Natural killer cell (primary cell): Measurements from ENCODE around the gene ZNF594. TPM values are rescaled to one million over a fixed set of nuclear protein-coding genes. Genes with fewer than 3 reads are reported as not detected.
"Not testable (repeated sequence)": the region's sequence is repeated elsewhere in the genome, so short reads cannot be mapped to it uniquely, and the experiment has no call there.

Source experiments
- ATAC-seq, 3 donors: fragments of 150-1000 bp in 2 of 3; fragments of 200-7000 bp in 1 of 3; cut with Tn5 transposase; 1 replicate in 1 of 3; 2 replicates in 2 of 3; pipeline ENCODE4 v1.10.0; 2021; ENCODE audit warnings: mild to moderate bottlenecking in 2 of 3, moderate library complexity in 2 of 3
- DNase-seq, 2 donors: peaks; one replicate each; pipeline versions ENCODE4 v3.0.0 to v3.0.0-alpha.2; 2013 to 2021; ENCODE audit warnings: mixed read lengths in 1 of 2
- H3K27ac ChIP-seq: one replicate; pipeline ENCODE4 v1.5.1; 2013; ENCODE audit warnings: mild to moderate bottlenecking, low read length
- H3K27me3 ChIP-seq: one replicate; pipeline ENCODE4 v1.6.1; 2013; ENCODE audit warnings: low read length; ENCODE audit not compliant: control insufficient read depth, insufficient read depth
- H3K36me3 ChIP-seq: one replicate; pipeline ENCODE4 v1.6.1; 2013; ENCODE audit warnings: low read length; ENCODE audit not compliant: control insufficient read depth, insufficient read depth
- H3K4me1 ChIP-seq: one replicate; pipeline ENCODE4 v1.6.1; 2013; ENCODE audit warnings: low read length; ENCODE audit not compliant: control insufficient read depth, insufficient read depth
- H3K4me3 ChIP-seq: one replicate; pipeline ENCODE4 v1.5.1; 2013; ENCODE audit warnings: low read length
- H3K9me3 ChIP-seq: one replicate; pipeline ENCODE4 v1.6.1; 2013; ENCODE audit warnings: low read length; ENCODE audit not compliant: control insufficient read depth, insufficient read depth
- H3K27ac Mint-ChIP-seq, 2 donors: one replicate each; pipeline ENCODE4 v1.8.0; 2022; ENCODE audit warnings: mild to moderate bottlenecking in 2 of 2, mixed read lengths in 2 of 2, moderate library complexity in 1 of 2
- H3K27me3 Mint-ChIP-seq, 2 donors: one replicate each; pipeline ENCODE4 v1.8.0; 2022; ENCODE audit warnings: low read depth in 2 of 2, mixed read lengths in 2 of 2
- H3K36me3 Mint-ChIP-seq: one replicate; pipeline ENCODE4 v1.8.0; 2022; ENCODE audit warnings: mixed read lengths
- H3K4me1 Mint-ChIP-seq, 2 donors: one replicate each; pipeline ENCODE4 v1.8.0; 2022; ENCODE audit warnings: mixed read lengths in 2 of 2
- H3K4me3 Mint-ChIP-seq: one replicate; pipeline ENCODE4 v1.8.0; 2022; ENCODE audit warnings: mild to moderate bottlenecking, moderate library complexity, mixed read lengths
- H3K9me3 Mint-ChIP-seq, 2 donors: one replicate each; pipeline ENCODE4 v1.8.0; 2022; ENCODE audit warnings: mixed read lengths in 2 of 2
- WGBS: methylation state at CpG from one replicate; pipeline ENCODE4 v1.1.7; 2013; ENCODE audit warnings: missing lambda C conversion rate; ENCODE audit not compliant: insufficient coverage; 5-methylcytosine and 5-hydroxymethylcytosine counted together
- intact Hi-C: fragments of 100-400 bp; cut with micrococcal nuclease; formaldehyde crosslinking; loops from one replicate; pipeline ENCODE4 v1.14.2; 2022
- total RNA-seq, 4 donors: library from RNA; stranded (reverse); fragments of 120-200 nt in 1 of 4; gene quantifications; one replicate each; pipeline versions ENCODE4 v1.2.3 to v1.2.4, GENCODE V29; 2013 to 2022
- TF ChIP-seq, protein P1 (sequence below): fragments of 200-600 bp; IDR thresholded peaks from one replicate; pipeline ENCODE4 v1.8.0; 2022; ENCODE audit warnings: antibody characterized with exemption

ZNF594 gene
- 1 to 10 TPM; 5.1 to 7.9 (median 6.1) TPM for total RNA-seq
- total RNA-seq (2013), result 25.1 TPM

DNA sequence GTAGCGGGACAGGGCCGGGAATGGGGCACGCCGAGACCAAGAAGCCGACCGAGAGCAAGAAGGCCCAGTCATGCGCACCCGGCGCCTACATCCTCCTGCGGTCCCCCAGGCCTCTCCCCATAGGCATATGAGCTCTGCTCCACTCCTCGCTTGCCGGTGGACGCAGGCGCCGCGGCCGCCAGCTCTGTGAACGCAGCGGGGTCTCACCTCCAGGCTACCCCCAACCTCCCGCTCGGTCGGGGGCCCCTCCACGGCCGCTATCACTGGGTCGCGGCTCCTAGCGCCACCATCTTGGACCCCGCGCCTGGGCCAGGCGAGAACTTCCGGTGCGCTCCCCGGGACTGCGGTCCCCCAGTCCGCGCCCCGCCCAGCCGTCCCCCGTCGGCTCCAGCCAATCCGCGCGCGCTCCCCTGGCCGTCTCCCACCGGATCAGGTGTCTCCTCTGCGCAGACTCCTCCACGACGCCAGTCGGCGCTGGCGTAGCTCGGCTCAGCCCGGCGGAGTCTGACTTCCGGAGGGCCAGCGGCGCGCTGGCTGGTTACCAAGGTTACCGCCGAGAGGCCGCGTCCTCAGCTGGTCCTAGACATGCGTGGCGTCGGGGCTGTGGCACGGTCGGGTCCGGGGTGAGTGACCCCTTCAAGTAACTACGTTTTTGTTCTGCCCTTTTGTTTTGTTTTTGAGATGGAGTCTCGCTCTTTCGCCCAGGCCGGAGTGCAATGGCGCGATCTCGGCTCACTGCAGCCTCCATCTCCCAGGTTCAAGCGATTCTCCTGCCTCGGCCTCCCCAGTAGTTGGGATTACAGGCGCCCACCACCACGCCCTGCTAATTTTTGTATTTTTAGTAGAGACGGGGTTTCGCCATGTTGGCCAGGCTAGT lies at the start of gene ZNF594:
Gene ZNF594, minus strand, starts transcription at position 328 of the 877 bp plus-strand sequence. CDS start 7,612 bp downstream, outside the sequence.
- Mint-ChIP-seq H3K27ac (peak within 1 kb of the TSS; percentile 91 to 98), H3K36me3 (peaks cover 16% of the 10 kb centered on the region), H3K9me3 (peaks cover 3 to 6% of the 10 kb centered on the region in 2 donors), H3K27me3 (no peaks in the 10 kb centered on the region), H3K4me1 (peaks cover 35 to 36% of the 10 kb centered on the region in 2 donors), H3K4me3 (peak within 1 kb of the TSS; percentile 95)
- Histone ChIP-seq H3K27ac (peak within 1 kb of the TSS; percentile 86), H3K36me3 (peaks cover 2% of the 10 kb centered on the region), H3K4me3 (peak within 1 kb of the TSS; percentile 90), H3K27me3 (no peaks in the 10 kb centered on the region), H3K9me3 (no peaks in the 10 kb centered on the region), H3K4me1 (peaks cover 23% of the 10 kb centered on the region)
- ATAC-seq (peak; percentile 98 to 99 (median 98)), DNase-seq (peak; percentile 97)
- WGBS, result 2% methylated on average over 82 of the region's 82 CpGs
- TF ChIP-seq, protein P1, sequence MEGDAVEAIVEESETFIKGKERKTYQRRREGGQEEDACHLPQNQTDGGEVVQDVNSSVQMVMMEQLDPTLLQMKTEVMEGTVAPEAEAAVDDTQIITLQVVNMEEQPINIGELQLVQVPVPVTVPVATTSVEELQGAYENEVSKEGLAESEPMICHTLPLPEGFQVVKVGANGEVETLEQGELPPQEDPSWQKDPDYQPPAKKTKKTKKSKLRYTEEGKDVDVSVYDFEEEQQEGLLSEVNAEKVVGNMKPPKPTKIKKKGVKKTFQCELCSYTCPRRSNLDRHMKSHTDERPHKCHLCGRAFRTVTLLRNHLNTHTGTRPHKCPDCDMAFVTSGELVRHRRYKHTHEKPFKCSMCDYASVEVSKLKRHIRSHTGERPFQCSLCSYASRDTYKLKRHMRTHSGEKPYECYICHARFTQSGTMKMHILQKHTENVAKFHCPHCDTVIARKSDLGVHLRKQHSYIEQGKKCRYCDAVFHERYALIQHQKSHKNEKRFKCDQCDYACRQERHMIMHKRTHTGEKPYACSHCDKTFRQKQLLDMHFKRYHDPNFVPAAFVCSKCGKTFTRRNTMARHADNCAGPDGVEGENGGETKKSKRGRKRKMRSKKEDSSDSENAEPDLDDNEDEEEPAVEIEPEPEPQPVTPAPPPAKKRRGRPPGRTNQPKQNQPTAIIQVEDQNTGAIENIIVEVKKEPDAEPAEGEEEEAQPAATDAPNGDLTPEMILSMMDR, result peak; percentile 74
- intact Hi-C loops, result loop anchor here (1.0 to 10.0 kb wide), 2 partner anchors 97 to 228 kb away; partner anchors contain the start of gene NUP88

DNA sequence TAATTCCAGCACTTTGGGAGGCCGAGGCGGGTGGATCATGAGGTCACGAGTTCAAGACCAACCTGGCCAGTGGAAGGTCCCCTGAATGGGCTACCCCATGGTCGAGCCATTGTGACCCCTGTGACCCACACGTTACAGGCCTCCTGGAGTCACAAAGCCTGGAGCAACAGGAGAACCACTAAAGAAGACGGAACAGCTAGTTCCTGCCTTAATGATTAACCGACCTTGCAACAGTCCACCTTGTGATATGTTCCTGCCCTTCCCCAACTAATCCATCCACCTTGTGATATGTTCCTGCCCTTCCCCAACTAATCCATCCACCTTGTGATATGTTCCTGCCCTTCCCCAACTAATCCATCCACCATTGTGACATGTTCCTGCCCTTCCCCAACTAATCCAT lies 48.1 kb upstream of the ZNF594 start:
- intact Hi-C loops, result loop anchor here (5.0 to 10.0 kb wide), 2 partner anchors 43 to 65 kb away; partner anchors contain the start of gene RABEP1
- WGBS, result 96% methylated on average over 7 of the region's 7 CpGs
- H3K9me3 ChIP-seq, H3K4me3 Mint-ChIP-seq, H3K27me3 Mint-ChIP-seq, H3K36me3 Mint-ChIP-seq, H3K9me3 Mint-ChIP-seq, H3K36me3 ChIP-seq, DNase-seq, H3K27me3 ChIP-seq, ATAC-seq, H3K4me3 ChIP-seq, H3K27ac ChIP-seq: not testable (repeated sequence)
- peaks cover 72% of the 10 kb centered on the region for H3K4me1 ChIP-seq
- peaks cover 58 to 62% of the 10 kb centered on the region in 2 donors for H3K4me1 Mint-ChIP-seq
- H3K27ac Mint-ChIP-seq, result peak overlapping the region; percentile 91 to 96

DNA sequence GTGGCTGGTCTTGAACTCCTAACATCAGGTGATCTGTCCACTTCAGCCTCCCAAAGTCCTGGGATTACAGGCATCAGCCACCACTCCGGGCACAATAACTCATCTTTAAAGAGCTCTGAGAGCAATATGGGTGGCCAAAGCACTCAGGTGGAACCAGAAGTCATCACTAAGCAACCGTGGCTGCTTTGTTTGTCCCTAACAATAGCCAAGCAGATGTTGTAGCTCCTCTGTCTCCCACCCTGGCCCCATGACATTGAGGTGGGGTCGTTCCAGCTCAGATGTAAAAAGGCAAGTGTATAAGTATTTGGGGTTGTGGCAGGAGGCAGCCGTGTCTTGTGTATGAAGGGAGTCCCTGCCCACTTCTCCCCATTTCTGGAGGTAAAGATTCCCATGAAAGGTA lies 46.7 kb upstream of the ZNF594 start:
- WGBS, result 61% methylated on average over 4 of the region's 4 CpGs
- Mint-ChIP-seq H3K4me3 (no peak overlapping the region), H3K9me3 (no peaks in the 10 kb centered on the region), H3K36me3 (no peaks in the 10 kb centered on the region), H3K27ac (peak overlapping the region; percentile 91 to 96), H3K27me3 (no peaks in the 10 kb centered on the region), H3K4me1 (peaks cover 67 to 68% of the 10 kb centered on the region in 2 donors)
- intact Hi-C loops, result loop anchor here (5.0 kb wide), 1 partner anchor 44 kb away; the partner anchor contains the start of gene RABEP1
- no peak overlapping the region for H3K4me3 ChIP-seq
- H3K4me1 ChIP-seq, result peaks cover 82% of the 10 kb centered on the region
- DNase-seq, result no peak
- no peaks in the 10 kb centered on the region for H3K36me3 ChIP-seq
- no peaks in the 10 kb centered on the region for H3K27me3 ChIP-seq
- no peaks in the 10 kb centered on the region for H3K9me3 ChIP-seq
- H3K27ac ChIP-seq, result peak overlapping the region; percentile 75
- ATAC-seq, result no peak
- TF ChIP-seq, protein P1, result no peak

DNA sequence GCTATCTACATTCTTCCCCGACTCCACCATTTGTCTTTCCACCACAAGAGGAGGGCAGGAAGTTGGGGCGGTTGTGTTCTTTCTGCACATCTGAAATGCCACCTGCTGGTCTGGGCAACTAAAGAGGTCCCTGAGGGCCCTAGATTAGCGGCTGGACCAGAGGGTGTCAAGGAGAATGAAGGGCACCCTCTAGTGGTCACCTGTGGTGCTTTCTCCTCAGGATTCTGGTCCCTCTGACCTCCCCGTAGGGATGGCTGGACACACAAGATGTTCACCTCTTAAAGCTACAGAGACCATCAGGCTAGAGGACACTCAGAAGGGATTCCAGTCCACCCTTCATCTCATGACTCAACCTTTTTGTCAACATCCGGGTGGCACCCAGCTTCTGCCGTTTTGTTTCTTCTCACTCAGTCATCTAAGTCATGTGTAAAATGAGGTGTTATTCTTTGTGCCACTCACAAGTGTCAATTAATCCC lies 45.9 kb upstream of the ZNF594 start:
- TF ChIP-seq, protein P1, result peak; percentile 35
- Histone ChIP-seq H3K27me3 (no peaks in the 10 kb centered on the region), H3K9me3 (no peaks in the 10 kb centered on the region), H3K4me3 (no peak overlapping the region), H3K36me3 (no peaks in the 10 kb centered on the region), H3K27ac (peak overlapping the region; percentile 75), H3K4me1 (peaks cover 82% of the 10 kb centered on the region)
- H3K4me3 Mint-ChIP-seq, result peak overlapping the region; percentile 52
- H3K9me3 Mint-ChIP-seq, result no peaks in the 10 kb centered on the region
- DNase-seq, result peak; percentile 63 to 69
- H3K27ac Mint-ChIP-seq, result peak overlapping the region; percentile 91 to 96
- WGBS, result 14% methylated on average over 5 of the region's 6 CpGs
- no peaks in the 10 kb centered on the region for H3K27me3 Mint-ChIP-seq
- H3K36me3 Mint-ChIP-seq, result no peaks in the 10 kb centered on the region
- H3K4me1 Mint-ChIP-seq, result peaks cover 63 to 68% of the 10 kb centered on the region in 2 donors
- intact Hi-C loops, result loop anchor here (1.0 to 5.0 kb wide), 3 partner anchors 10 to 45 kb away; partner anchors contain the start of gene RABEP1
- ATAC-seq, result peak; percentile 76 to 87 (median 80)
